ENCODE data around the gene NAALADL2.

NAALADL2 gene

GRCh38 chr3:175593331-175593730 lies 734.2 kb downstream of the NAALADL2 start:
- TF ChIP-seq, protein P1, sequence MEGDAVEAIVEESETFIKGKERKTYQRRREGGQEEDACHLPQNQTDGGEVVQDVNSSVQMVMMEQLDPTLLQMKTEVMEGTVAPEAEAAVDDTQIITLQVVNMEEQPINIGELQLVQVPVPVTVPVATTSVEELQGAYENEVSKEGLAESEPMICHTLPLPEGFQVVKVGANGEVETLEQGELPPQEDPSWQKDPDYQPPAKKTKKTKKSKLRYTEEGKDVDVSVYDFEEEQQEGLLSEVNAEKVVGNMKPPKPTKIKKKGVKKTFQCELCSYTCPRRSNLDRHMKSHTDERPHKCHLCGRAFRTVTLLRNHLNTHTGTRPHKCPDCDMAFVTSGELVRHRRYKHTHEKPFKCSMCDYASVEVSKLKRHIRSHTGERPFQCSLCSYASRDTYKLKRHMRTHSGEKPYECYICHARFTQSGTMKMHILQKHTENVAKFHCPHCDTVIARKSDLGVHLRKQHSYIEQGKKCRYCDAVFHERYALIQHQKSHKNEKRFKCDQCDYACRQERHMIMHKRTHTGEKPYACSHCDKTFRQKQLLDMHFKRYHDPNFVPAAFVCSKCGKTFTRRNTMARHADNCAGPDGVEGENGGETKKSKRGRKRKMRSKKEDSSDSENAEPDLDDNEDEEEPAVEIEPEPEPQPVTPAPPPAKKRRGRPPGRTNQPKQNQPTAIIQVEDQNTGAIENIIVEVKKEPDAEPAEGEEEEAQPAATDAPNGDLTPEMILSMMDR (IDR thresholded peaks at IDR 0.05; ENCODE audit: low read depth, low read length) = no peak
- no peak overlapping the region for H3K4me3 ChIP-seq (ENCODE audit: low read depth, low read length)
- in situ Hi-C loops (cut with HindIII; ENCODE audit: low sequenced_read_pairs) = no loop called here
- no peak for DNase-seq (ENCODE audit: low read depth, low spot score)

GRCh38 chr3:175598740-175599139 lies 739.6 kb downstream of the NAALADL2 start:
- no peak overlapping the region for H3K4me3 ChIP-seq (ENCODE audit: low read depth, low read length)
- in situ Hi-C loops (cut with HindIII; ENCODE audit: low sequenced_read_pairs) = no loop called here
- DNase-seq (ENCODE audit: low read depth, low spot score) = no peak

DNA sequence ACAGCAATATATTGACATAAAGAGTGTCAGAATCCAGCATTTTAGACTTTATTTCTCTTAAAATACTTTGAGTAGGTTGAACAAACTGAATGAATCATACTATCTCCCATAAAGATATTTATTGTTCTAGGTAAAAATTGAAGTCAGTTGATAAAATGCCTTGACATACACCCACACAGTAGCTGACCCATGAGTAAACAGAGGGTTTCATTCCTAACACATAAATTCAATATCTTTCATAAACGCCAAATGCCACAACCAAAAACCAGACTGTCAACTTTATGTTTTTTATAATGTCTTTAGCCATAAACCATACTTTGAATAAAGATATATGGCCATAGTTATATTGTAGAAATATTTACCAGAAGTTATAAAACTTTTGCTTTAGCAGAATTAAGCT lies 742.4 kb downstream of the NAALADL2 start:
- in situ Hi-C loops (cut with HindIII; ENCODE audit: low sequenced_read_pairs) = no loop called here

More at GRCh38 chr3:175598740-175599139, 739.6 kb downstream of the NAALADL2 start:
- TF ChIP-seq, protein P1 (IDR thresholded peaks at IDR 0.05; ENCODE audit: low read depth, low read length) = no peak

GRCh38 chr3:175605851-175606250 lies 746.7 kb downstream of the NAALADL2 start:
- in situ Hi-C loops (cut with HindIII; ENCODE audit: low sequenced_read_pairs) = no loop called here
- TF ChIP-seq, protein P1 (IDR thresholded peaks at IDR 0.05; ENCODE audit: low read depth, low read length) = no peak
- DNase-seq (ENCODE audit: low read depth, low spot score) = no peak
- H3K4me3 ChIP-seq (ENCODE audit: low read depth, low read length) = no peak overlapping the region

More for the DNA sequence above, 742.4 kb downstream of the NAALADL2 start:
- H3K4me3 ChIP-seq (ENCODE audit: low read depth, low read length) = no peak overlapping the region
- TF ChIP-seq, protein P1 (IDR thresholded peaks at IDR 0.05; ENCODE audit: low read depth, low read length) = no peak
- no peak for DNase-seq (ENCODE audit: low read depth, low spot score)

DNA sequence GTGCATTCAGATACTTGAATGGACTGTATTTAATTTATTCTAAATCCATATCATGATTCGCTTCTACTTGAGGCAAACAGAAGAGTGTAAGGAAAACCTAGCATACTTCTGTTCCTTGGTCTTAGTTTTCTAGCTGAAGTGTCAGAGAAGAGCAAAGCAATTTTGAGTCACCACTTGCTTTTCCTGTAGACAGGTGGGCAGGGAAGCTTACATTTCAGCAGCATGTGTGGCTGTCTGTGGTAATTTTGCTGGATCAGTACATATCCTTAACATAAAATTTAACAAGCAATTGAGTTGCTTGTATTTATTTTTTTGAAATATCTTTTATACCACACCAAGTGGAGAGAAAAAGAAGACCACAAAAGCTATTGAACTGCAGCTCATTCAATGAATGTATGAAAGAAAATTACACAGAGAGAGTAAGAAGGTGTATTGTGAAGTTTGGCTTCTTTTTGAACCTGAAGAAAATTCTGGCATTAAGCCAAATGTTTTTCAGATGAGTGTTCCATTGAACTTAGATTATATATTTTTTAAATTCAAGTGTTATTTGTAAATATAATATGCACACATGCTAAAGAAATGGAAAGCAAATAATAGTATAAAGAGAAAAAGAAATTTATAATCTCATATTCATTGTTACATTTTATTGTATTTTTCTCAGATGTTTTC lies 747.6 kb downstream of the NAALADL2 start:
- no peak overlapping the region for H3K4me3 ChIP-seq (ENCODE audit: low read depth, low read length)
- DNase-seq (ENCODE audit: low read depth, low spot score) = no peak
- in situ Hi-C loops (cut with HindIII; ENCODE audit: low sequenced_read_pairs) = no loop called here
- TF ChIP-seq, protein P1 (IDR thresholded peaks at IDR 0.05; ENCODE audit: low read depth, low read length) = no peak

DNA sequence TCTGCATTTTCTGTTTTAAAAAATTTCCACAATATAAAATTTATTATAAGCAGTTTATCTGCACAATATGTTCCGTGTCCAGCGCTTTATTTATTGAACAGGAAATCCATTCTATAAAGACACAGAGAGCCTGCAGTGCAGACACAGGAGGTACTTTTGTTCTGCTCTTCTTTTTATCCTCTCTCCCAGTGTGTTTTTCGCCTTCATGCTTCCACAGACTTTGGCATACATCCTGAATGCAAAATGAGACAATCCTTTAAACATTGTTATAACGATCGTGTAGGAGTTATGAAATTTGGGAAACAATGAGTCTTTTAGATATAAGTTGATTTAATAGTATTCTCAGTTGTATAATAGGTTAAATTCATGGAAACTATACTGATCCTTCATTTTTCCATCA lies 749.2 kb downstream of the NAALADL2 start:
- no peak overlapping the region for H3K4me3 ChIP-seq (ENCODE audit: low read depth, low read length)
- TF ChIP-seq, protein P1 (IDR thresholded peaks at IDR 0.05; ENCODE audit: low read depth, low read length) = no peak
- DNase-seq (ENCODE audit: low read depth, low spot score) = peak; percentile 13
- in situ Hi-C loops (cut with HindIII; ENCODE audit: low sequenced_read_pairs) = no loop called here
